Suprapubic skin (tissue), 4 donors: ENCODE measurements around the gene SLC12A8. TPM values are rescaled to one million over a fixed set of nuclear protein-coding genes. Genes with fewer than 3 reads are reported as not detected.

Experiments used
- DNase-seq, 2 donors: peaks; one replicate each; pipeline ENCODE4 v3.0.0-alpha.2; 2019; ENCODE audit warnings: low spot score in 2 of 2
- H3K27ac ChIP-seq: fragments of 200-600 bp; sonication (generic); one replicate; pipeline ENCODE4 v1.5.1; 2019
- H3K27me3 ChIP-seq: fragments of 200-600 bp; sonication (generic); one replicate; pipeline ENCODE4 v1.5.1; 2019
- H3K36me3 ChIP-seq: fragments of 200-600 bp; sonication (generic); one replicate; pipeline ENCODE4 v1.5.1; 2019
- H3K4me1 ChIP-seq: fragments of 200-600 bp; sonication (generic); one replicate; pipeline ENCODE4 v1.5.1; 2019
- H3K4me3 ChIP-seq: fragments of 200-600 bp; sonication (generic); one replicate; pipeline ENCODE4 v1.5.1; 2019; ENCODE audit warnings: mild to moderate bottlenecking
- H3K9me3 ChIP-seq: fragments of 200-600 bp; sonication (generic); one replicate; pipeline ENCODE4 v1.5.1; 2019
- CTCF ChIP-seq, 2 donors: fragments of 200-600 bp in 1 of 2; fragments of 450-650 bp in 1 of 2; sonication (generic) in 1 of 2; IDR thresholded peaks; one replicate each; pipeline ENCODE4 v1.5.1; 2016 to 2019; ENCODE audit warnings: antibody characterized with exemption in 2 of 2, mild to moderate bottlenecking in 1 of 2, moderate library complexity in 1 of 2
- EP300 ChIP-seq: sonication (generic); formaldehyde crosslinking; IDR thresholded peaks from one replicate; pipeline ENCODE4 v1.6.1; 2017; ENCODE audit warnings: antibody characterized with exemption
- POLR2A ChIP-seq, 2 donors: fragments of 450-650 bp; IDR thresholded peaks; one replicate each; pipeline ENCODE4 v1.6.1; 2017; ENCODE audit warnings: antibody characterized with exemption in 2 of 2, mild to moderate bottlenecking in 2 of 2, moderate library complexity in 2 of 2
- POLR2AphosphoS5 ChIP-seq, 3 donors: sonication (generic); formaldehyde crosslinking; IDR thresholded peaks; one replicate each; pipeline ENCODE4 v1.6.1; 2017; ENCODE audit warnings: antibody characterized with exemption in 3 of 3
- WGBS: methylation state at CpG from one replicate; pipeline ENCODE4 v1.1.5; 2018; 5-methylcytosine and 5-hydroxymethylcytosine counted together
- total RNA-seq, 4 donors: library from RNA; depleted of rRNA; stranded (reverse); fragments of >200 nt; gene quantifications; one replicate each; pipeline ENCODE4 v1.1.0, GENCODE V29; 2016

The SLC12A8 gene
- total RNA-seq, 4 donors from 2014 or later: 2.5 to 5.8 (median 4.4) TPM

GRCh38 chr3:125053304-125053699 lies 159.2 kb downstream of the SLC12A8 start:
- H3K4me3 ChIP-seq: peak overlapping the region; percentile 75
- 93% methylated on average over 2 of the region's 2 CpGs for WGBS
- H3K27ac ChIP-seq: peak overlapping the region; percentile 91
- DNase-seq: no peak
- TF ChIP-seq CTCF (IDR thresholded peaks at IDR 0.05) (no peak), POLR2AphosphoS5 (IDR thresholded peaks at IDR 0.05) (no peak), POLR2A (IDR thresholded peaks at IDR 0.05) (no peak), EP300 (no peak)
- H3K27me3 ChIP-seq: no peaks in the 10 kb centered on the region
- H3K36me3 ChIP-seq: no peaks in the 10 kb centered on the region
- no peaks in the 10 kb centered on the region for H3K9me3 ChIP-seq
- peaks cover 78% of the 10 kb centered on the region for H3K4me1 ChIP-seq

- no peak for DNase-seq
- WGBS: 36% methylated on average over 8 of the region's 8 CpGs
- H3K27ac ChIP-seq: peak overlapping the region; percentile 91
- H3K4me1 ChIP-seq: peaks cover 81% of the 10 kb centered on the region
- no peaks in the 10 kb centered on the region for H3K9me3 ChIP-seq
- no peaks in the 10 kb centered on the region for H3K36me3 ChIP-seq
- peak overlapping the region; percentile 75 for H3K4me3 ChIP-seq
- no peak for TF ChIP-seq CTCF (IDR thresholded peaks at IDR 0.05)
- no peak for TF ChIP-seq POLR2A (IDR thresholded peaks at IDR 0.05)
- TF ChIP-seq EP300: no peak
- TF ChIP-seq POLR2AphosphoS5 (IDR thresholded peaks at IDR 0.05): no peak
- no peaks in the 10 kb centered on the region for H3K27me3 ChIP-seq
These were observed 159.8 kb downstream of the SLC12A8 start for GRCh38 chr3:125052624-125053303.

- Histone ChIP-seq H3K27ac (peak overlapping the region; percentile 91), H3K36me3 (no peaks in the 10 kb centered on the region), H3K9me3 (no peaks in the 10 kb centered on the region), H3K4me3 (peak overlapping the region; percentile 75), H3K27me3 (no peaks in the 10 kb centered on the region), H3K4me1 (peaks cover 78% of the 10 kb centered on the region)
- TF ChIP-seq EP300: no peak
- no peak for TF ChIP-seq POLR2AphosphoS5 (IDR thresholded peaks at IDR 0.05)
- no peak for TF ChIP-seq POLR2A (IDR thresholded peaks at IDR 0.05)
- no peak for TF ChIP-seq CTCF (IDR thresholded peaks at IDR 0.05)
- peak; percentile 83 to 85 for DNase-seq
- WGBS: 14% methylated on average over 14 of the region's 14 CpGs
These were observed 160.6 kb downstream of the SLC12A8 start for GRCh38 chr3:125051715-125052581.

GRCh38 chr3:125051205-125051604 lies 161.3 kb downstream of the SLC12A8 start:
- Histone ChIP-seq H3K27me3 (no peaks in the 10 kb centered on the region), H3K4me1 (peaks cover 77% of the 10 kb centered on the region), H3K9me3 (no peaks in the 10 kb centered on the region), H3K36me3 (no peaks in the 10 kb centered on the region), H3K4me3 (no peak overlapping the region), H3K27ac (no peak overlapping the region)
- TF ChIP-seq EP300 (no peak), CTCF (IDR thresholded peaks at IDR 0.05) (no peak), POLR2A (IDR thresholded peaks at IDR 0.05) (no peak), POLR2AphosphoS5 (IDR thresholded peaks at IDR 0.05) (no peak)
- DNase-seq: no peak
- 69% methylated on average over 7 of the region's 7 CpGs for WGBS

- no peak overlapping the region for H3K27ac ChIP-seq
These were observed 162.0 kb downstream of the SLC12A8 start for GRCh38 chr3:125050488-125051090.

More at GRCh38 chr3:125050488-125051090, 162.0 kb downstream of the SLC12A8 start:
- DNase-seq: no peak
- TF ChIP-seq POLR2AphosphoS5 (IDR thresholded peaks at IDR 0.05): no peak
- no peak for TF ChIP-seq POLR2A (IDR thresholded peaks at IDR 0.05)
- TF ChIP-seq CTCF (IDR thresholded peaks at IDR 0.05): no peak
- no peak for TF ChIP-seq EP300
- Histone ChIP-seq H3K9me3 (no peaks in the 10 kb centered on the region), H3K36me3 (no peaks in the 10 kb centered on the region), H3K27me3 (no peaks in the 10 kb centered on the region), H3K4me3 (no peak overlapping the region), H3K4me1 (peaks cover 76% of the 10 kb centered on the region)
- WGBS: 69% methylated on average over 6 of the region's 6 CpGs
